K562 (cell line): ENCODE measurements around the gene KNG1. TPM values are rescaled to one million over a fixed set of nuclear protein-coding genes. Genes with fewer than 3 reads are reported as not detected.

ENCODE experiments used
- NFE2 ChIP-seq: IDR thresholded peaks from 2 replicates; pipeline ENCODE4 v1.6.1; 2014; ENCODE audit warnings: antibody characterized with exemption, low read depth
- ZNF436 ChIP-seq: fragments of 250-450, 450-650 bp; sonication (Bioruptor Pico); formaldehyde crosslinking; IDR thresholded peaks from 2 replicates; pipeline ENCODE4 v1.7.0; 2020; ENCODE audit warnings: mild to moderate bottlenecking
- polyA plus RNA-seq, 8 experiments: library from polyadenylated mRNA; depleted of rRNA in 4 of 8; stranded (reverse) in 5 of 8; unstranded in 3 of 8; fragments of >200 nt; fragmentation: Nextera tagmentation in 2 of 8; fragmentation: Illumina TruSeq in 1 of 8; extraction: Ambion mirVana in 2 of 8; extraction: Trizol in 1 of 8; gene quantifications; 2 replicates each; pipeline versions ENCODE4 v1.2.1 to v1.2.3, GENCODE V29; 2011 to 2014; ENCODE audit warnings: inconsistent platforms in 1 of 8, missing spikeins in 1 of 8
- total RNA-seq, 7 experiments: library from RNA; depleted of rRNA in 6 of 7; stranded (reverse); fragments of >200 nt in 6 of 7; fragmentation: Illumina TruSeq in 2 of 7; extraction: Trizol in 2 of 7; gene quantifications; 2 replicates each; pipeline versions ENCODE4 v1.2.1 to v1.2.3, GENCODE V29; 2011 to 2021; ENCODE audit warnings: low replicate concordance in 1 of 7
- TF ChIP-seq, protein P1 (sequence below): fragments of 450-650 bp; IDR thresholded peaks from 2 replicates; pipeline ENCODE4 v1.6.1; 2016; ENCODE audit warnings: low read depth
- TF ChIP-seq, protein P2 (sequence below): sonication (generic); formaldehyde crosslinking; IDR thresholded peaks from 2 replicates; pipeline ENCODE4 v1.4.0; 2020; ENCODE audit warnings: mild to moderate bottlenecking, missing genetic modification reagents

KNG1 gene
- total and polyA plus RNA-seq, 9 of the 15 experiments (the other 6 are each of a cell fraction or from before 2014, with no cell fraction given), result 0.09 TPM; not detected in 8

DNA sequence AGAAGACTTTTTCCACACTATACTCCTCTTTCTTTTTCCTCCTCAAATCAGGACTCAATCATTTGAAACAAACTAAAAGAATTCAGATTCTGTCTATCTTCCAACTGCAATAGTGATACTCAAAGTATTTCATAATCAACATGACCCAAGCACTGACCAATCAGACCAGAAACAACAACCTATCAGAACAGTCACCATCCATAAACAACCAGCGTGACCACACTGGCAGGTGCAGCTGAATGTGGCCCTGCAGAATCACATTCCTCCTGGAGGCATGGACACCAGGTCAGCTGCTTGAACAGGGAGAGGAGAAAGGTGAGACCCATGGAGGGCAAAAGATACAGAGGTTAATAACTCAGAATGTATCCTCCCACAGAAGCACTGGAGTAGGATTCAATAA, 38.0 kb upstream of the KNG1 start (continued):
- TF ChIP-seq, protein P1, sequence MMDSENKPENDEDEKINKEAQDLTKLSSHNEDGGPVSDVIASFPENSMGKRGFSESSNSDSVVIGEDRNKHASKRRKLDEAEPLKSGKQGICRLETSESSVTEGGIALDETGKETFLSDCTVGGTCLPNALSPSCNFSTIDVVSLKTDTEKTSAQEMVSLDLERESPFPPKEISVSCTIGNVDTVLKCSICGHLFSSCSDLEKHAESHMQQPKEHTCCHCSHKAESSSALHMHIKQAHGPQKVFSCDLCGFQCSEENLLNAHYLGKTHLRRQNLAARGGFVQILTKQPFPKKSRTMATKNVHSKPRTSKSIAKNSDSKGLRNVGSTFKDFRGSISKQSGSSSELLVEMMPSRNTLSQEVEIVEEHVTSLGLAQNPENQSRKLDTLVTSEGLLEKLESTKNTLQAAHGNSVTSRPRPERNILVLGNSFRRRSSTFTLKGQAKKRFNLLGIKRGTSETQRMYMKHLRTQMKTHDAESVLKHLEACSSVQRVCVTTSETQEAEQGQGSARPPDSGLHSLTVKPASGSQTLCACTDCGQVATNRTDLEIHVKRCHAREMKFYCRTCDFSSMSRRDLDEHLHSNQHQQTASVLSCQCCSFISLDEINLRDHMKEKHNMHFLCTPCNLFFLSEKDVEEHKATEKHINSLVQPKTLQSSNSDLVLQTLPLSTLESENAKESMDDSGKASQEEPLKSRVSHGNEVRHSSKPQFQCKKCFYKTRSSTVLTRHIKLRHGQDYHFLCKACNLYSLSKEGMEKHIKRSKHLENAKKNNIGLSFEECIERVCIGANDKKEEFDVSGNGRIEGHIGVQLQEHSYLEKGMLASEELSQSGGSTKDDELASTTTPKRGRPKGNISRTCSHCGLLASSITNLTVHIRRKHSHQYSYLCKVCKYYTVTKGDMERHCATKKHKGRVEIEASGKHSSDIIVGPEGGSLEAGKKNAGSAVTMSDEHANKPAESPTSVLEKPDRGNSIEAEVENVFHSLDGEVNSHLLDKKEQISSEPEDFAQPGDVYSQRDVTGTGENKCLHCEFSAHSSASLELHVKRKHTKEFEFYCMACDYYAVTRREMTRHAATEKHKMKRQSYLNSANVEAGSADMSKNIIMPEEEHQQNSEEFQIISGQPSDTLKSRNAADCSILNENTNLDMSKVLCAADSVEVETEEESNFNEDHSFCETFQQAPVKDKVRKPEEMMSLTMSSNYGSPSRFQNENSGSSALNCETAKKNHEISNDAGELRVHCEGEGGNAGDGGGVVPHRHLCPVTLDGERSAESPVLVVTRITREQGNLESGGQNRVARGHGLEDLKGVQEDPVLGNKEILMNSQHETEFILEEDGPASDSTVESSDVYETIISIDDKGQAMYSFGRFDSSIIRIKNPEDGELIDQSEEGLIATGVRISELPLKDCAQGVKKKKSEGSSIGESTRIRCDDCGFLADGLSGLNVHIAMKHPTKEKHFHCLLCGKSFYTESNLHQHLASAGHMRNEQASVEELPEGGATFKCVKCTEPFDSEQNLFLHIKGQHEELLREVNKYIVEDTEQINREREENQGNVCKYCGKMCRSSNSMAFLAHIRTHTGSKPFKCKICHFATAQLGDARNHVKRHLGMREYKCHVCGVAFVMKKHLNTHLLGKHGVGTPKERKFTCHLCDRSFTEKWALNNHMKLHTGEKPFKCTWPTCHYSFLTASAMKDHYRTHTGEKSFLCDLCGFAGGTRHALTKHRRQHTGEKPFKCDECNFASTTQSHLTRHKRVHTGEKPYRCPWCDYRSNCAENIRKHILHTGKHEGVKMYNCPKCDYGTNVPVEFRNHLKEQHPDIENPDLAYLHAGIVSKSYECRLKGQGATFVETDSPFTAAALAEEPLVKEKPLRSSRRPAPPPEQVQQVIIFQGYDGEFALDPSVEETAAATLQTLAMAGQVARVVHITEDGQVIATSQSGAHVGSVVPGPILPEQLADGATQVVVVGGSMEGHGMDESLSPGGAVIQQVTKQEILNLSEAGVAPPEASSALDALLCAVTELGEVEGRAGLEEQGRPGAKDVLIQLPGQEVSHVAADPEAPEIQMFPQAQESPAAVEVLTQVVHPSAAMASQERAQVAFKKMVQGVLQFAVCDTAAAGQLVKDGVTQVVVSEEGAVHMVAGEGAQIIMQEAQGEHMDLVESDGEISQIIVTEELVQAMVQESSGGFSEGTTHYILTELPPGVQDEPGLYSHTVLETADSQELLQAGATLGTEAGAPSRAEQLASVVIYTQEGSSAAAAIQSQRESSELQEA, result no peak
- no peak for TF ChIP-seq ZNF436 (CRISPR knock-in tag)
- TF ChIP-seq NFE2, result no peak
- TF ChIP-seq, protein P2, sequence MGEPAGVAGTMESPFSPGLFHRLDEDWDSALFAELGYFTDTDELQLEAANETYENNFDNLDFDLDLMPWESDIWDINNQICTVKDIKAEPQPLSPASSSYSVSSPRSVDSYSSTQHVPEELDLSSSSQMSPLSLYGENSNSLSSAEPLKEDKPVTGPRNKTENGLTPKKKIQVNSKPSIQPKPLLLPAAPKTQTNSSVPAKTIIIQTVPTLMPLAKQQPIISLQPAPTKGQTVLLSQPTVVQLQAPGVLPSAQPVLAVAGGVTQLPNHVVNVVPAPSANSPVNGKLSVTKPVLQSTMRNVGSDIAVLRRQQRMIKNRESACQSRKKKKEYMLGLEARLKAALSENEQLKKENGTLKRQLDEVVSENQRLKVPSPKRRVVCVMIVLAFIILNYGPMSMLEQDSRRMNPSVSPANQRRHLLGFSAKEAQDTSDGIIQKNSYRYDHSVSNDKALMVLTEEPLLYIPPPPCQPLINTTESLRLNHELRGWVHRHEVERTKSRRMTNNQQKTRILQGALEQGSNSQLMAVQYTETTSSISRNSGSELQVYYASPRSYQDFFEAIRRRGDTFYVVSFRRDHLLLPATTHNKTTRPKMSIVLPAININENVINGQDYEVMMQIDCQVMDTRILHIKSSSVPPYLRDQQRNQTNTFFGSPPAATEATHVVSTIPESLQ (CRISPR knock-in tag), result no peak
